Skin epidermis (tissue), 12 donors: ENCODE data around the gene EEFSEC.

Experiments
- H3K27ac ChIP-seq, 21 experiments: fragments of 200-600 bp; sonication (generic) in 11 of 21; one replicate each; pipeline ENCODE4 v1.5.0; 2020; ENCODE audit warnings: mild to moderate bottlenecking in 3 of 21, inconsistent platforms in 2 of 21, moderate library complexity in 2 of 21
- H3K4me3 ChIP-seq, 7 experiments: fragments of 200-600 bp; sonication (generic) in 2 of 7; one replicate each; pipeline ENCODE4 v1.5.0; 2020; ENCODE audit warnings: inconsistent platforms in 2 of 7, mild to moderate bottlenecking in 2 of 7, moderate library complexity in 1 of 7

The EEFSEC gene

DNA sequence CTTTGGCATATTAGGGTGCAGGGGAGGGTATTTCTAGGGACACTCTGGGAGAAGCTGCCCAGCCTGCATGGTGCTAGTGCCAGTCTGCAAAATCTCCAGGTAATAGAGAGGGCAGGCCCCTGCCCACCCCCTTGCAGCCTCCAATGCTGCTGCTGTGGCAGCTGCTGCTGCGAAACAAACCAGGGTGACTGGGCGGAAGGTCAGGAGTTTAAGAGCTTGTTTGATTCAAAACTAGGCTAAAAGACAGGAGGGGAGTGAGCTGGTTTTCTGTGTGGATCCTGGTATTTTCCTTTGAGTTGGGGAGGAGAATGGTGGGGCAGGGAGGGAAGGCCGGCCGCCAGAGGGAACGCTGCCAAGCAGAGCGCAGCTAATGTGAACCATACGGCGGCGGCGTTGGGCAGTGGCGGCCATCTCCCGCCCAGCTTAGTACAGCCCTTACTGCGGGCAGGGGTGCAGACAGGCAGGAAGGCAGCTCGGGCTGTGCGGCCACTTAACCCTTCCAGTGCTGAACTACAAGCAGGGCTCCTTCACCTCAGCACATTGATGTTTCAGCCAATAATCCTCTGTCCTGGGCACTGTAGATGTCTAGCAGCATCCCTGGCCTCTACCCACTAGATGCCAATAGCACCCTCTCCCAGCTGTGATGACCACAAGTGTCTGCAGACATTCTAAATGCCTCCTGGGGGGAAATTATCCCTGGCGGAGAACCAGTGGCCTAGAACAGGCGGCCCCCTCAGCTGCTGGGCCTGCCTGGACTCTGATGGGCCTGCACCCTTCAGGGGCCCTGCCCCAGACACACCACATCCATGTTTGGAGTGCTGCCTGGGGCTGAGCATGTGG is 125.7 kb downstream of the EEFSEC start:
- Histone ChIP-seq H3K27ac (peak overlapping the region in 3 of 21 experiments; percentile 9 to 34 (median 20)), H3K4me3 (no peak overlapping the region)

DNA sequence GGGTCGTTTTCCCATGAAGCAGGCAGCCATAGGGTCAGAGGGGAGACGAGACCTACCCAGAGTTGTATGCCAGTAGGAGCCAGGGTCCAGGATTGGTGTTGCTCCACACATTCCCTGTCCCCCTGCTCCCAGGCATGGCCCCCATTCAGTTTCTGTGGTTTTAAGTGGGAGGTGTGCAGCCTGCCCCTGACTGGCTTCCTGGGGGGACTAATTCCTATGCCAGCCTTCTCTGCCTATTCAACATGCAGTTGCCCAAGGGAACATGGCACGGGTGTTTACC is 126.3 kb downstream of the EEFSEC start:
- Histone ChIP-seq H3K27ac (peak overlapping the region in 1 of 21 experiments; percentile 34), H3K4me3 (no peak overlapping the region)

DNA sequence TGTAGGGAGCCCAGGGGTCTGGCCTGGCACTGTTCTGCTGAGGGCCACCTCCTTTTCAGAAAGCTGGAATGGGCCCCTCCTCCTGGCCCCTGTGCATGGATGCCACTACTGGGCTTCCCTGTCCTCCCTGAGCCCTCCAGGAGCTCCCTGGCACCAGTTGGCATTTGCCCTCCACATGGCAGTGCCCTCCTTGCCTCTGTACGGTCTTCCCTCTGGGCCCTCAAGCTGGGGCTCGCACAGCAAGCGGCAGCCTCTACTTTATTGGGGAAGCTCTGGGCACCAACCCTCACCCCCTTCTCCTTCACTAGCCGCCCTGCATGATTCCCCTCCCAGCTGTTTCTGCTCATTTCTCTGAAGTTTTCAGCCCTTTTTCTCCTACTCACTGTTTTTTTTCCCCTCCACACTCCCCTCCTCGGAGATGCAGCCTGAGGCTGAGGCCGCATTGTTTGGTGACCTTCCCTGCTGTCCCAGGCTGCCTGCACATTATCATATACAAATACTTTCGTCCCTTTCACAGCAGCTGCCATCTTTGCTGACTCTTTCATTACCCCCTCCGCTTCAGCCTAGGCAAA is 127.3 kb downstream of the EEFSEC start:
- Histone ChIP-seq H3K4me3 (no peak overlapping the region), H3K27ac (peak overlapping the region in 1 of 21 experiments; percentile 4)

DNA sequence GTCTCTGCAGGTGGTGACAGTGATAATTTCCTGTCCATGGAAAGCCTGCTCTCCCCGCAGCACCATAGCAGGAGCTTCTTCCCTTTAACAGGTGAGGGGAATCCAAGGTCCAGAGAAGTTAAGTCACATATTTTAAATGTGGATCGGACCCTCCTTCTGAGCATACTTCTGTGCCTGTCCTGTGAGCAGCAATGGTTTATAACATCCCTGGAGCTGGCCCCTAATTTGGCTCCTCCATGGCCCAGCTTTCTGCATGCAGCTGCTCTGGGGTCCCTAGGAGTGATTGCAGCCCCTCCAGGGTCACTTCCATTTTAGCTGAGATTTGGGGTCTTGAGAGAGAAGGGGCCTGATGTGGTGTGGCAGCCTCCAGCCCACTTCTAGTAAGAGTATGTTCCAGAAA is 127.8 kb downstream of the EEFSEC start:
- Histone ChIP-seq H3K4me3 (no peak overlapping the region), H3K27ac (no peak overlapping the region)

DNA sequence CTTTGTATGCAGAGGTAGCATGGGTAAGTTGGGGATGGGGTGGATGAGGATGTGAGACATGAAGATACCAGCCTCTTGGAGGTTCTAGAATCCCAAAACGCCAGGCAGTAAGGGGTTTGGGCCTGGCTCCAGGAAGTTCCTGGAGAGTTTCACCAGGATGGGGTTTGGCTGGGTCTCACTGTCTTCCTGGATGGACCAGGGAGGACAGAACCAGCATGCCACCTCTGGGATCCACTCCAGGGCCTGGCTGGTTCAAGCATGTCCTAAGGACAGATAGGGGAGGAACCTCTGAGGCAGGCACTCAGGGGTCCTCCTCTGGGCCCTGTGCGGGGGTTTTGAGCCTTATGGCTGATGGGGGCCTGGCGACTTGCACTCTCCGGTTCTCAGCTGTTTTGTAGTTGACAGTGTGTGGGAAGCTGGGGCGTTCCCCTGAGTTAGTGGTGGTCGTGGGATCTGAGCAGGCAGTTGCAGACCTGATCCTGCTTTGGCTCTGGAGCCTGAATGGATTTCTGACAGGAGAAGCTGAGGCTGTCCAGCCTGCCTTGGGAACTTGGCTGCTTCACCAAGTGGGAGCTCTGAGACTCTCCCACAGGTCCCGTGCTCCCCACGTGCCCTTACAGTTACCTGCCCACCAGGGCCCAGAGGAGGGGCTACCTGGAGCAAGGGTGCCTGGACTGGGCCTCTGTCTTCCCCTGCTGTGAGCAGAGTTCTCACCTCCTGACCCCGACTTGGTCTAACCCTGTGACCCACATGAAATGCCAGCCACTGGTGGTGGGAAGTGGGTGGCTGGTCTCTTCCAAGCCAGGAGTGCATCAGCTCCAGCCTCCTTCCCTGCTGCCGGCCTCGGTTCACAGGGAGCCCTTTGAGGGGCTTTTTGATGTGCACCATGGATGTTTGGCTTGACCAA is 128.4 kb downstream of the EEFSEC start:
- H3K4me3 ChIP-seq: no peak overlapping the region
- H3K27ac ChIP-seq: peak overlapping the region in 1 of 21 experiments; percentile 12

DNA sequence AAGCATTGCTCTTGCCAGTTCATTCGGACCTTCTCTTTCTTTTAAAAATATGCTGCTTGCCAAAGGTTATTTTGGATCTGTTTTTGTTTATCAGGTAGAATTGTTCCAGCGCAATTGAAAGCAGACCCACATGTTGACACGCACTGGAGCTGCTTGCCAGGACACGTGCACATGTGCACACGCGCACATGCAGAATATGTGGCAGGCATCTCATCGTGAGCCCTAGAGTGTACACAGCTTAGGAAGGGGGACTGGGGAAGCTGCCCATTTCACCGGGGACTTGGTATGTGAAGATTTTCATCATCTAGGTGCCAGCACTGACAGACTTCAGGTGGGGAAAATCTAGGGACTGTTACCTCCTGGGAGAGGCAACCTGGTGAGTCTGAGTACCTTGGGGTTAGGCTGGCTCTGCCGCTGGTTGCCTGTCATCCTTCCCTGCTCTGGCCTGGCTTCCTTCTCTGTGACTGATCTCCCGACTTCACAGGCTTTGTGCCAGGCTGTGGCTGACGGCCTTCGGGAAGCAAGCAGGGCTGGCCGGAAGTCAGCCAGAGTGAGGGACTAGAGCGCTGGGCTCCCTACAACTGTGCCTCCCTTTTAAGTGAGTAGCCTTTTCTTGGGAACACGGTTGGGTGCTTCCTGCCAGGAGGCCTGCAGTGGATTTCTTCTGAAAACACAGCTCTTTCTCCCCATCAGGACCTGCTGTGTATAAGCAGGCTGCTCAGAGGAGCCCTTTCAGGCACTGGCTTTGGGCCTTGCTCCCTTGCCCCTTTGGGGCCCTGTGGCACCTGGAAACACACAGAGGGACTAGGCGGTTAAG is 129.3 kb downstream of the EEFSEC start:
- no peak overlapping the region for H3K4me3 ChIP-seq
- peak overlapping the region in 4 of 21 experiments; percentile 3 to 52 (median 38) for H3K27ac ChIP-seq

DNA sequence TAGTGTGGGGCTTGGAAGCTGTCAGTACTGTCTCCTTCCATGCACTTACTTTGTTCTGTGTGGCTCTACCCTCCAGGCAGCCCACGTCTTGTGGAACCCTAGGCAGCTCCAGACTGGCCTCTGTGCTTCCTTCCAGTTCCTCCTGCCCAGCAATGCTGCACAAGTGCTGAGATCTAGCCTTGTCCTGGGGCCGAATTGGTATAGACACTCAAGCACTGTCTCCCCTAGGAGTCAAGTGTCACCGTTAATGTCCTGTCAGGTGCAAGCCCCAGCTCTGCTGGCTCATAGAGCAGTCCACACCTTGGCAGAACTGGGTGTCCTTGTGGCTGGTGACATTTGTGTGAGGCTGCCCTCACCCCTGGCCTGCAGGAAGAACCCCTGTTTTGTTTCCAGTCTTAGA is 130.1 kb downstream of the EEFSEC start:
- Histone ChIP-seq H3K4me3 (no peak overlapping the region), H3K27ac (peak overlapping the region in 1 of 21 experiments; percentile 43)

DNA sequence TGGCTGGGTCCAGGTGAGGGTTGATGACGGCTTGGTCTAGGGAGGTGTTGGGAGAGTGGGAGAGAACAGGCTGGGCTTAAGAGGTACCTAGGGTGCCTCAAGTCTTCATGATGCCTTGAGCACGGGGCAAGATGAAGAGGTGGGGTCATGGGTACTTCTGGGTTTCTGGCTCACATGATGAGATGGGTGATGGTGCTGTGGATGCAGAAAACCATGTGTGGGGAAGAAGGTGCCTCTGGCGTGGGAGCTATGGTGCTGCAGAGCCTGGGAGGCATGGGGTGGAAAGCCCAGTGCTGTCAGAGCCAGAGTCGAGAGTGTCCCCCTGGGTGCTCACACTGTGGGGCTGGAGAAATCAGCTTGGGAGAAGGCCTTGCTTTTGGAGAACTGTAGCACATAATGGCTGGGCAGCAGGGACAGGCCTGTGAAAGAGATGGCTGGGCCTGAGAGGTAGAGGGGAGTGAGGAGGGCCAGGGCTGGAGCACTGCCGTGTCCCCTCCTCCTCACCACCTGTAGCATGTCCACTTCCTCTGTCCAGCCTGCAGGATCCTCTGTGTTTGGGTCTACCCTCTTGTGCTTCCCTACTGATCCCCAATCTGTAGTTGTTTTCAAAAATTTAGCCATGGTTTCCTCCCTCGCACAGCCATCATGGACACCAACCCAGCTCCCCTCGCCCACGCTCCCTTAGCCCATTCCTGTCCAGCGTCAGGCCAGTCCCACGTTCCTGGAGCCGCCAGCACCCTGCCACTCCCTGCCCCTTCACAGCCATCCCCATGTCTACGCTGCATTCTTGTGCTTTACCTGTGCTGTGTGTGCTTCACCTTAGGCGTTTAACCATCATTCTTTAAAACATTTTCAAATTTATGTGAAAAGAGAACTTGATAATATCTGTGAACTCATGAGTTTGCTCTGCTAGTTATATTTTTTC is 132.0 kb downstream of the EEFSEC start:
- Histone ChIP-seq H3K4me3 (no peak overlapping the region), H3K27ac (no peak overlapping the region)

DNA sequence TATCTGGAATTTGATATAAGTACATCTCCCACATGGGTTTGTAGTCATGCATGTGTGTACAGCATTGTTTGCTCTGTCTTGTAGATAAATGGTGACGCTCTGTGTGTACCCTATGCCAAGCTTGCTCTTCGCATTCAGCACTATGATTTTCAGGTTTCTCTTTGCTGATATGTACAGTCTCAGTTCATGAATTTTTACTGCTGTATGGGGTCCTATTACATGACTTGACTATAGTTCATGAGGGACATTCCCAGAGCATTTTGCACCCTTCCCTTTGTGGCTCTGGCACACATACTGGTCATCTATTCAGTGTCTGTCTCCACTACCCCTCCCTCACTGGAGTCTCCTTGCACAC is 132.7 kb downstream of the EEFSEC start:
- H3K27ac ChIP-seq: no peak overlapping the region
- no peak overlapping the region for H3K4me3 ChIP-seq

DNA sequence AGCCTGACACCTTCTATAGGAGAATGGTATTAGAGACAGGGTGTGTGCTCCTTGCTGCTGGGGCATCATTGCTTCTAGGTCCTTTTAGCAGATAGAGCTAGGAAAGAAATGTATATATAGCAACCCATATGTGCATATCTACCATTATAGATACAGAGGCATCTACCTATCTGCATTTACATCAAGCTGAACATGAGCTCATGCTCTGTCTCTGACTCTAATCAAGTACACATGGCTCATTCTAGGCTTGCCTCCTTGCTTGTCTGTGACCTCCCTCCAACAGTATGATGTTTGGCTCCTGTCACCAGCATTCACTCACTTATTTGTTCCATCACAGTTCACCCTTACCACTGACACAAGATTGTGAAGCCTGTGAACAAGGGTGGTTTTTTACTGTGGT is 133.4 kb downstream of the EEFSEC start:
- no peak overlapping the region for H3K4me3 ChIP-seq
- H3K27ac ChIP-seq: no peak overlapping the region

DNA sequence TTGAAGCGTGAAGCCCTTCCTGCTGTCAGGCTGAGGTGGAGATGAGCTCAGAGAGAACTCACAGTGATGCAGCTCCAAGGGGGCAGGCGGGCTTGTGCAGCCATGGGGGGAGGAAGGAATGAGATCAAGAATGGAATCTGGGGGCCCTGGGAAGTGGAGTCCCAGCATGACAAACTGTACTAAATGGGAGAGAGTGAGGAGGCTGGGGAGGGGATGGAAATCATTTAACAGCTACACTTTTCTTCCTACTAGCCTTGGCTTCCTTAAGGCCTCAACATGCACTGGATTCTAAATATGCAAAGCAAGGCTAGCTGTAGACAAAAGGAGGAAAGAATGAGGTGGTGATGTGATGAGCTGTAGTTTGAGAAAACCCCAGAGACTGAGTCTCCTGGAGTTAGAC is 133.9 kb downstream of the EEFSEC start:
- Histone ChIP-seq H3K4me3 (no peak overlapping the region), H3K27ac (no peak overlapping the region)

DNA sequence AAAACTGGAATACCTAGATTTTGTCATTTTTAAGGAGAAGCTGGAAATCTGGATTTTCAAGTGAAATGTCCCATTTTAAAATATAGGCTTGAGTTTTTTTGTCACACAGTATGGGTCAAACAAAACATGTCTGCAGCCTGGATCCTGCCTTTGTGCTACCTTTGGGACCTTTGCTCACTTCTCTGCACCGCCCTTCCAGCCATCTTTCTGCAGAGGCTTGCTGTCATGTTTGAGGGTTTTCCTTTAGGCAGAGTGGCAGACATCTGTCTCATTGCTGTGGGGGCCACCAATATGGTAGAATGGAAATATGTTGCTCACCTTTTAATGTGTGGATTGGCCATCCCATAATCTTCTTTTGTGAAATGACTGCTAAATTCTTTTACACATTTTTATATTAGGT is 136.3 kb downstream of the EEFSEC start:
- no peak overlapping the region for H3K4me3 ChIP-seq

DNA sequence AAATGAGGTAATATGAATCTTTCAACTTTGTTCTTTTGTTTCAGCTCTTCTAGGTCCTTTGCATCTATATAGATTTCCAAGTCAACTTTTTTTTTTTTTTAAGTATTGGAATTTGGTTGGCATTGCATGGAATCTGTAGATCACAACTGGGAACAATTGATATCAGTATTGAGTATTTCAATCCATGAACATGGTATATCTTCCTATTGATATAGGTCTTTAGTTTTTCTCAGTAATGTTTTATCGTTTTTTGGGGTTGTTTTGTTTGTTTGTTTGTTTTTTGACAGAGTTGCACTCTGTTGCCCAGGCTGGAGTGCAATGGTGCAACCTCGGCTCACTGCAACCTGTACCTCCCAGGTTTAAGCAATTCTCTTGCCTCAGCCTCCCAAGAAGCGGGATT is 137.2 kb downstream of the EEFSEC start:
- no peak overlapping the region for H3K27ac ChIP-seq
- no peak overlapping the region for H3K4me3 ChIP-seq

More for the DNA sequence above, 136.3 kb downstream of the EEFSEC start:
- H3K27ac ChIP-seq: no peak overlapping the region

DNA sequence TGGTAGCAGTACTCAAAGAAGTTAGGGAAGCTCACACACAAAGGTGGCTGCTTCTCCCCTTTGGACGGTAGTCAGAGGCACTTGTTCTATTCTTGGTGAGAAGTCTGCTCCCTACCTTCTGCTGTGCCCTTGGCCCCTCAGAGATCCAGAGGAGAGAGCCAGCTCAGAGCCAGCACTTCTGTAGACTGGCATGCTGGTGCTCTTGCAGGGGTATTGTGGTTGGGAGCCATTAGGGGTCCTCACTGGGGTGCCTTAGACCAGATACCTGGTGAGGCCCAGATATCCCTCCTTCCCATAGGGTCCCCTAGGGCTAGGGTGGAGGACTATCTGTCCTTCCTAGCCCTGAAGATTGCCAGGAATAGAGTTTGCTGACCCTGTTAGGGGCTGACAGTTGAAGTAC is 140.6 kb downstream of the EEFSEC start:
- Histone ChIP-seq H3K4me3 (no peak overlapping the region), H3K27ac (peak overlapping the region in 1 of 21 experiments; percentile 64)

DNA sequence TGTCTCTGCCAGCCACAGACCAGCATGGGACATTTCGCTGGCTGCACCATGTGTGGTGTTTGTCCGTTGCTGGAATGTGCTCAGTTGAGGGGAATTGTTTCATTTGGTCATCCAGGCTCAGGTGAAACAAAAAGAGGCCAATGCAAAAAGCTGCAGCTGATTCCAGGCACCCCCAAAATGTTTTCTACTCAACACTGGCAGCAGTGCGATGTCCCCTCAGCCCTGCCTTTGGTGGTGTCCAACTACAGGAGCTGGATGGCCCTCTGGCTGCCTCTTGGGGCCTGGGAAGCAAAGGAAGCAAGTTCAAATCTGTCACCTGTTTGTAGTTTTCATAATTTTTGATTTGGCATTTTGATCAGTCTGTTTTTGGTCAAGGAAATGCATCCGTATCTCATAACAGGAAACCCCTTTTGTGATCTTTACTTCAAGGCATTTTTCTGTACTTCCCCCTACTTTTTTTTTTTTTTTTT is 141.8 kb downstream of the EEFSEC start:
- peak overlapping the region in 3 of 21 experiments; percentile 34 to 68 (median 64) for H3K27ac ChIP-seq

DNA sequence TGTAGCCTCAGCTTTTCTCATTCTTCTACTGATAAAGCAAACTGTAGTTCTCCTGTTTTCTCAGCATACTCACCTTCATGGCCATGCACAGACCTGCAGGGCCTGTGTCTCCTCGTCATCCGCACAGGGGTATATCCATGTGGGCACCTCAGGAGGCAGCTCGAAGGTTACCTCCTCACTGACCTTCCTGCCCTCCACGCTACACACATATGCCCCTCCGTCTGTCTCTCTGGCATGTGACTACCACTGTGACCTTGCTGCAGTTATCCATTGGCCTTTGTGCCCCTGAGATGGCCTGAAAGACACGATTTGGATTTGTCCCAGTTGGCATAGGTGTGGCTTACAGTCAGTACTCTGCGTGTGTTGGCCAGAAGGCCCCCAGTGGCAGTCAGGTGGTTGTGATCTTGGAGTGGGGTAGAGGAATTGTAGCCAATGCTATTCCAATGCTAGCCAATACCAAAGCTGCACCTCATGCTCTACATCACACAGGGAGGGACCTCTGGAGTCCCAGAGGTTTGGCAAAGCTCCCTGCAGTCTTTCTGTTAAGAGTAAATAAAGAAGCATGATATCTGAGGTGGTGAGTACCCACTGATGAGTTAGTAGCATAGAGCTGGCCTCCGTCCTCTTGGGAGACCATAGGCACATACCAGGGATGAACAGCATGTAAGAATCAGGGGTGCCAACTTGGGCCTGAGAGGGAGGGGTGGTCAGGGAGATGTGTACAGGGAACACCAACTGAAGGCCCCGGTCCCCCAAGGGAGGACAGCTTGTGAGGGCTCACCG is 143.4 kb downstream of the EEFSEC start:
- Histone ChIP-seq H3K4me3 (no peak overlapping the region), H3K27ac (no peak overlapping the region)

More for the DNA sequence above, 141.8 kb downstream of the EEFSEC start:
- H3K4me3 ChIP-seq: no peak overlapping the region

DNA sequence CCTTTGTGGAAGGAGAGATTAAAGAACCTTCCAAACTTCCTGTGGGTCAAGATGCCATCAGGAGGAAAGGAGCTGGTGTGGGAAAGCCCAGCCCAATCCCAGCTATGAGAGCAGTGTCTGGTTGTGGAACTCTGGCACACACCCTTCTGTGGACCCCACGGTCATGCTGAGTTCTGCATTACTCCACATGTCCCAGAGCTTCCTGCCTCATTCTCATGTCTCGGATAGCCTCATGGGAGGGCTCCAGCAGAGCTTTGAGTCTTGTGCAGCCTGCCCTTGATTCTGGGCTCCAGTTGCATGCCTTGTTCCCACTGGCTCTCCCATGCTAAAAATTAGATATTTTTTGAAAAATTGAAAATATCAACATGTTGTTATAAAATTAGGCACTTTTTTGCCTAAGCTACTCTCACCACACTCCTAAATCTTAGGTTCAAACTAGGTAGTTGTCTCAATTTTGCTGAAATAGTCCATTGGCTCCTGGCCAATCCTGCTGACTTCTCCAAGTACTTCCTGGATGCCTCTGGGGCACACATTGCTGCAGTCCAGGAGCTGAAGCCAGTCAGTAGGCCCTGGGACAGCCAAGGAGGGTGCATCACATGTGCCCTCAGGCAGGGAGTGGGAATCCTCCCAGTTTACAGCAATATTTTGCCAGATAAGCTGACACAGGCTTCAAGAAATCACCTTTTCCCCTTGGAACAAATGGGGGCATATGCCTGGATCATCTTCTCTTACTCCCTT is 144.3 kb downstream of the EEFSEC start:
- Histone ChIP-seq H3K27ac (no peak overlapping the region), H3K4me3 (no peak overlapping the region)
